ENCODE measurements around the gene SPRN.
"Not testable (repeated sequence)": the region's sequence is repeated elsewhere in the genome, so short reads cannot be mapped to it uniquely, and the experiment has no call there.

Gene SPRN

DNA sequence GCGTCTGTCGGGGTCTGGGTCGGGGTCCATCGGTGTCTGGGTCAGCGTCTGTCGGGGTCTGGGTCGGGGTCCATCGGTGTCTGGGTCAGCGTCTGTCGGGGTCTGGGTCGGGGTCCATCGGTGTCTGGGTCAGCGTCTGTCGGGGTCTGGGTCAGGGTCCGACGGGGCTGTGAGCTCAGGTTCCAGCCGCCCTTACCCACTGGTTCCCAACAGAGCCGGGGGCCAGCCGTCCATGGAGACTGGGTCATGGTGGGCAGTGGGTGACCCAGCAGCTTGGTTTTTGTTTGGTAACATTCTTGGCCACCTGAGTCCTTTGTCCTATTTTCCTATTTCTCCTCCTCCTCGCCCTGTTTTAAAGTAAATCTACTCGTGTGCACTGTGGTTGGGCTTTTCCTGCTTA, 16.9 kb upstream of the SPRN start:
- FAIRE-seq; DNase-seq (ENCODE audit: insufficient read length, low spot score): not testable (repeated sequence)

DNA sequence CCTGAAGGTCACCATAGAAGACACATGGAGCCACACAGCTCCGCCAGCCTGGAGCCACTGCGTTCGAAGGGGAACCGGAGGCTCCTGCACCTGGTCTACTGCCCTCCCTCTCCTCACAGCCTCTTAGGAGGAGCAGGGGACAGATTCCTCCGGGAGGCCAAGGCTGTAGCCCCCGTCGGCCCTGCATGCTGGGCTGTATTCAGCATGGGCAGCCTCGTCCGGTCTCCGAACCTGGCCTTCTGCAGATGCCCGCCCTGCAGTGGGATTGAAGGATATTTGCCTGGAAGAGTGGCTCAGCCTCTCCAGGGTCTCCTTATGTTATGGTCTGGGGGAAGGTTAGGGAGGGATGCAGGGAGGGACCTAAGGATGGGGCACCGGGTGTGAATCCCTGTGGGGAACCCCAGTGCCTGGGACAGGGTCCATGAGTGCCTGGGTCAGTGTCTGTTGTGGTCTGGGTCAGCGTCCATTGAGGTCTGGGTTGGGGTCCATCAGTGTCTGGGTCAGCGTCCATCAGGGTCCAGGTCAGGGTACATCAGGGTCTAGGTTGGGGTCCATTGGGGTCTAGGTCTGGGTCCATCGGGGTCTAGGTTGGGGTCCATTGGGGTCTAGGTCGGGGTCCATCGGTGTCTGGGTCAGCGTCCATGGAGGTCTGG, 16.3 kb upstream of the SPRN start:
- DNase-seq (ENCODE audit: insufficient read length, low spot score), result no peak
- no peak for FAIRE-seq

DNA sequence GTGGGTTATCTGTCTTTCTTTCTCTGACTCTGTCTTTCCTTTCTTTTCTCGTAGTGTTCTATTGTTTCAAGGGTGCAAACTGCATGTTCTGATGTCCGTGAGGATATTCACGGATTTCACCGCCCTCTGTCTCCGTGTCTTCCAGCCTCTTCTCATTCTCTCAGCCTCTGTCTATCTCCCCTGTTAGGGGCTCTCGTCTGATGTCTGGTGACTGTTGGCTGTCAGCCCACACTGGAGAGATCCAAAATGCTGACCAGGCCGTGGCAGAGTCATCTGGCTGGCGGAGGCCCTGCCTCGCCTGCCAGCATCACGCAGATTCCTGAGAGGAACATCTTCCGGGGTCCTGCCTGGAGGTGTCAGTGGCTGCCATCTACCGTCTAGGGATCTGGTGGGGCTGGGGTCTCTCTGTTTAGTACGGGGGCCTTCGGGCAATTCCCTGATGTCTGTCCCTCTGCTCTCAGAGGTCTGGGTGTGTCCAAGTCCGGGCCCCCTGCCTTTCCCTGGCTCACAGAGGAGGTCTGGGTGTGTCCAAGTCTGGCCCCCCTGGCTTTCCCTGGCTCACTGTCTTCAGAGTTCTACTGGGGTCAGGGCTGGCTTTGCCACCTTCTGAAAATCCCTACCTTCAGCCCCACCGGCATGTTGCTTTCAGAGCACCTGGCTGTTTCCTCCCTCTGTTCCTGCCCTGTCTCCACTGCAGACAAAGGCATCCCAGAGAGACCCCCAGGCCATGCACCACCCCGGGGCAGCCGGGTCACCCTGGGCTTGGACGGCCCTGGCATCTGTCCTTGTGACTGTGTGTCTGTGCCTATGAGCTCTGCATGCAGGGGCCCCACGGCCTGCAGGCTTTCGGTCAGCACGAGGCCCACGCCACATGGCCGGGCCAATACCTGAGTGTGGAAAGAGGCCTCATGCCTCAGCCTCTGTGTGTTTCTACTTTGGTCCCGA, 15.4 kb upstream of the SPRN start:
- FAIRE-seq, result no peak
- DNase-seq (ENCODE audit: insufficient read length, low spot score), result no peak

DNA sequence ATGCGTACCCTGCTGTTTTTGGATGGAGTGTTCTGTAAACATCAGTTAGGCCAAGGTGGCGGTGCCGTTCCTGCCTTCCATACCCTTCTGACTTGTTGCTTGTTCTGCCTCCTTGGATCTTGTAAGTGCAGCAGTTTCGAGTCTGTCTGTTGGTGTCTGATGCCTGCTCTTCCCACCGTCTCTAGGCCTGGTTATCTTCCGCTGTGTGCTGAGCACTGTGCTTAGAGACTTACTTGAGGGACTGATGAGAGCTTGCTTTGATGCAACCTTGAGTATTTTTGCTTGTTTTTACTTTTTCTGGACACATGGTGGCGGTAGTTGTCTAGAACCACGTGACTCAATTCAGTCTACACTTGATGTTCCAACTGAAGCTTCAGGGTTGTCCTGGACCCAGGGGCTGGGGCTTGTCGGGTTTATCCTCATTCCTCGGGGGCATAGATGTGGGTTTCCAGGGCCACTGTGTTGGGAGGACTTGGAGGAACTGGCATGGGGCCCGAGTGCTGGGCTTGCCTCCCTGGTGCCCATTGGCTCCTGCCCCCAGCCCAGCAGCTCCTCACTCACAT, 14.4 kb upstream of the SPRN start:
- peak; percentile 13 for DNase-seq (ENCODE audit: insufficient read length, low spot score)
- FAIRE-seq, result no peak

DNA sequence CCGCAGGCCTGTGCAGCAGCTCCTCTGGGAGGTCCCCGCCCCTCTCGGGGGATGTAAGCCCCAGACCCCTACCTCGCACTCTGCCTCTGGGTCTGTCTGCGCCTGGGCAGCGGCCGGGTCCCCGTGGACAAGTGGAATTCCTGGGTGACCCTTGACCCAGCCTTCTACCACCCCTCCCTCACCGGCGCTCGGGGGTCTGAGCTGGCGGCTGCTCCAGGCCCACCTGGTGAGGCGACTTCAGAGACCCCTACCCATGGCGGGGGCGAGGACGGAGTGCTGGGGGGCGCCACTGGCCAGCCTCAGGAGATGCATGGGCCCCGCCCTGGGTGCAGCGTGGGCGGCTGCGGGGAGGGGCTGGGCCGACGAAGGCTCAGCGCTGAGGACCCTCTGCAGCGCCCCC, 8.4 kb upstream of the SPRN start:
- DNase-seq (ENCODE audit: insufficient read length, low spot score); FAIRE-seq: not testable (repeated sequence)

DNA sequence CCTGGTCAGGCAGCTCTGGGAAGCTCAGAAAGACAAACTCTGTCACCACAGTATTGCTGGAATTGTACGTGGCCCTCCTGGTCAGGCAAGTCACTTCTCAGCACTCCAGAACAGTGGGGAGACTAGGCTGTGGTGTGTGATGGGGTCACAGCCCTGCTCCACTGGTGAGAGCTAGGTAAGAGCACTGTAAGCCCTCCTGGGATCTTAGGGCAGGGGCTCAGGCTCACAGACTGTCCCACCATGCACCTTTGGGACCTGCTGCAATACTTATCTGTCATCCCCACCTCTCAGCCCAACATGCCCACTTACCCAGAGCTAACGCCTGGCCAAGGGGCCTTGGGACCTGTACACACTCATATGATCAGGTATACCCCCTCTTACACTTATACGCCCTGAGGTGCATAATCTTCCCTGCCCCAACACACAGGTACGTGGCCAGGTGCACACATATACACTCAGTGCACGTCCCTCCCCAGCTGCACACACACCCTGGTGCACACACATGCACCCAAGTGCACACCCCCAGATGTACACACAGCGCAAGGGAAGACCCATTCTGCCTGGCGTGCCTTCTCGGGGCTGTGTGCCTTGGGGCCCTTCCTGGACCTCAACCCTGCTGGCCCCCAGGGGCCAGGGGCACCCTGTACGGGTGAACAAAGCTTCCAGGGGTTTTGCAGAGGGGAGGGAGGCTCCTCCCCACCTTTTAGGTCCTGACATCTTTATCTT, 7.6 kb upstream of the SPRN start:
- not testable (repeated sequence) for FAIRE-seq; DNase-seq (ENCODE audit: insufficient read length, low spot score)

DNA sequence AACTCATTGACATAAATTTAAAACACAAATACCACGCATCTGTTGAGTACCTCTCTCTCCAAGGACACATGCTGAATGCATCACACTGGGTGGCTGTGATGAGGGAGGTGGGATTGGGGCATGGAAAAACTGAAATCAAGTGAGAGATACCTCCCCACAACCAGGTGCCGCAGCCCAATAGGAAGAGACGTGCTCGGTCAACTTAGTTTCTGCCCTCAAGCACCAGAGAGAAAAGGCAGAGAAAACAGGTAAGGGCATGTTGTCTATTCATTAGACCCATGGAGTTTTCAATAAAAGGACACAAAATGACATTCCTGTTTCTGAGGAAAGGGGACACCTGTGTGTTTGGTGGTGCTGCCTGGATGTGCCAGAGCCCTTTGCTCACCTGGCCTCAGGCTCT, 5.1 kb upstream of the SPRN start:
- FAIRE-seq; DNase-seq (ENCODE audit: insufficient read length, low spot score): not testable (repeated sequence)

DNA sequence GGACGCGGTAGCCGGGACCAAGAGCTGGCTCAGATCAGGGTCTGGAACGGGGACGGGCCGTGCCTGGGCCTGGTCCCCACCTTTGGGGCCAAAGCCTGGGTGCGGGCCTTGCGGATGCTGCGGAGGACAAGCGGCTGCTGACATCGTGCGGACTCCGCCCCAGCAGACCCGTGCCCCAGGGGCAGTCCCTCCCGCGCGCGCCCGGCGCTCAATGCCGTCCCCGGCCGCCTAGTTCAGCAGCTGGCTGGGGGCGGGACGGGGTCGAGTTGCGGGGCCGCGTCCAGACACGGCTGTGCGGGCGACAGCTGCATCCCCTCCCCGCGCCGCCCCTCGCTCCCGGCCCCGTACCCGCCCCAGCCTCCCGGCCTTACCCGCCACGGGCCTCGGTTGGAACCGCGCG, 323 bp downstream of the SPRN start:
- not testable (repeated sequence) for DNase-seq (ENCODE audit: insufficient read length, low spot score); FAIRE-seq

DNA sequence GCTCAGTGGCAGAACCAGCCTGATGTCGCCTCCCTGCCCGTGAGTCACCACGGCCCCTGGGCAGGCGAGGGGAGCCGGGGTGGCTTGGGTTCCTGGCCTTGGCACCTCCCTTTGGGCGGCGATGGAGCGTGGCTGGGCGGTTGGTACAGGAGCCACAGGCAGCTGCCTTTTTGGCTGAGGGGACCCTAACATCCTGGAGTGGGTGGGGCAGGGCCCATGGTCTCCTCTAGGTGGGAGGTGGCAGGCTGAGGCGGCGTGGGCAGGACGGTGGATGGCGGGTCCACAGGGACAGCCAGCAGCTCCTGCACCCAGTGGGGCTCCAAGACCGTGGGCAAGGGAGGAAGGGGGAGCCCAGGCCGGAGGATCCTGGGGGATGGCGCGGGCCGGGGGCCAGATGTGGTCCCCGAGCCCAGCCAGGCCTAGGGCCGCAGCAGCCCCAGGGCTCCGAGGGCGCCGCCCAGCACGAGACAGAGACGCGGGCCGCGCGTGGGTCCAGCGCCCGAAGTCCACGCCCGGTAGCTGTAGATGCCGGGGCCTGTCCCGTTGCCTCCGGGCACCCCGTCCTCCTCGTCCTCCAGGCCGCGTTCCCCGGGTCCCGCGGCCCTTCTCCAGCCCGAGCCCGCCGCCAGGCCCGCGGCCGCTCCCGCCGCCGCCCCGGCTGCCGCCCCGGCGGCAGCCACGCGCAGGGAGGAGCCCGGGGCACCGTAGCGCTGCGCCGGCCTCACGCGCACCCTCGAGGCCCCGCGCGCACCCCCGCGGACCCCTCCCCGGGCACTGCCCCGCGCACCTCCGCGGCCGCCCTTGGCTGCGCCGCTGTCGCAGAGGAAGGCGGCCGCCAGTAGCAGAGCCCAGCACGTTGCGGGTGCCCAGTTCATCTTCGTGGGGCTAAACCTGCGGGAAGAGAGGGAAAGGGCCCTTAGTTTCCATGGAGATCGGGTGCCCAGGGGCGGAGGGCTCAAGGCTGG, 1.3 kb downstream of the SPRN start:
- DNase-seq (ENCODE audit: insufficient read length, low spot score), result no peak
- no peak for FAIRE-seq

DNA sequence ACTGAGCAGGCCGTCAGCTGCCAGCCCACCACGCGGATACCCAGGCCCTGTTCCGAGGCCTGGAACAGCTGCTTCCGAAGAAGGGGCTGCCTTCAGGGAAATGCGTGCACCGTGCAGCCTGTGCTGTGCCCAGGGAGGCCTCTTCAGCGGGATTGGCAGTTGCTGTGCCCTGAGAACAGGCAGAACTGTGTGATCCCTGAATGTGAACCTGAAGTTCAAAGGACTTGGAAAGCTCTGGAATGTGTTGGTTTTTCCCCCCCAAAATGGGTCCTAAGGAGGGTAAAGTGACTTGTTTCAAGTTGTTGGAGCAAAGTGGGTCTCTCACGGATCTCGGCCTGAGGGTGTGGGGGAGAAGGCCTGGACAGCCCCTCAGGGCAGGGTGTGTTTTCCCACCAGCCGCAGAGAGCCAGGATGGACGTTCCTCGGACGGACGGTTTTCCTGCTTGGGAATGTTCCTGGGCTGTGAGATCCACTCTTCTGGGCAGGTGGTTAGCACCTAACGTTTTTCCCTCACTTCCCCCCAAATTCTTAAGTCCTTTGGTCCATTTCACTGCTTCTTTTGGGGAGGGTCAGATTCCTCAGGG, 2.1 kb downstream of the SPRN start:
- DNase-seq (ENCODE audit: insufficient read length, low spot score) (no peak), FAIRE-seq (no peak)

DNA sequence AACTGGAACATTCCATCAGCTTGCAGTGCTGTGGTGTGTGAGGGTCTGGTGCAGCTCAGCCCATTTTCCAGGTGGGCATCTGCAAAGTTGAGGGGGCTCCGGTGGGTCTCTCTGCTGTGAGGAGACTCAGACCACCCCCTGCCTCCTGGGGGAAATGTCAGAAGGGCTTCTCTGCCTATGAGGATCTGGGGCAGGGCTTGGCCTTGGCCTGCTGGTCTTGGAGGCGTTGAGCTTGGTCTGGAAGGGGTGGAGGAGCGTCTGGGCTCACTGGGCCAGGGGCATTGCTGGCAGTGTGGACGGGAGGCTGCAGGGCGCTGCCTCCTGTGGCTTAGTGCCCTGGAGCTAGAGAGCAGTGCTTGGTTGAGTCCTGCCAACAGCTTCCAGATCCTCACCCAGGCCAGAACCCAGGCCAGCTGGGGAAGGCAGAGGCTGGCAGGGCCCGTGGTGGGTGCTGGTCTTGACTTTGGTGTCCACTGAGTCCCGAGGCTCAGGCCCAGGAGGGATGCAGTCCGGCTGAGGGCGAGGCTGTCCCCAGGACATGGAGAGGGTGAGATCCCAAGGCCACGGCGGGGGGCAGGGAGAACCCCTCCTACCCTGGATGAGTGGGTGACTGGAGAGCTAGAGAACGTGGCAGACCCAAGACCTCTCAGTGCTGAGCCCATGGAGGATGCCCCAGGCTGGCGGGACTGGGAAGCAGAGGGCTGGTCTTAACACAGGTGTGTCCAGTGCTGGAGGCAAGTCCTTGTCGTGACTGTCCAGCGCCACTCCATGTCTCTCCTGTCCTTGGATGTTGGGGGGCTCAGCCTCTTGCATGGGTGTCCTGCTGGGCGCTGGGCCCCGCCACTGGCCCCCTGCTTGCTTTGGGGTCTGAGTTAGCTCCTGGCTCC, 2.8 kb downstream of the SPRN start:
- DNase-seq (ENCODE audit: insufficient read length, low spot score), result no peak
- FAIRE-seq, result no peak

DNA sequence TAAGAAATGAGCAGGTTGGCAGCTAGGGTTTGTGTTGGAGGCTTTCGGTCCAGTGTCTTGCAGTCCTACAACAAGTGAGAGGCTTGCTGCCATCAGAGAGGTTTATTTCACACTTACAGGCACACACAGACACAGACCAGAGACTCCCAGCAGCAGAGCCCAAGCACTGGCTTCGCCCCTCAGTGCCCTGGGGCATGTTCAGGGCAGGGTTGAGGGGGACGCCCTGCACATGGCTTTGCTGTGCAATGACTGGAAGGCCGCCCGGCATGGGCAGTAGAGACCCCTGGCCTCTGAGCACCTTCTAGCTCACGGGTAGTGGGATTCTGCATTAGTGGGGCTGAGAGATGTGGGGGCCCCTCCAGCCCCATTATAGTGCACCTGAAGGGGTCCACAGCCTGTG, 3.8 kb downstream of the SPRN start:
- DNase-seq (ENCODE audit: insufficient read length, low spot score), result no peak
- no peak for FAIRE-seq

DNA sequence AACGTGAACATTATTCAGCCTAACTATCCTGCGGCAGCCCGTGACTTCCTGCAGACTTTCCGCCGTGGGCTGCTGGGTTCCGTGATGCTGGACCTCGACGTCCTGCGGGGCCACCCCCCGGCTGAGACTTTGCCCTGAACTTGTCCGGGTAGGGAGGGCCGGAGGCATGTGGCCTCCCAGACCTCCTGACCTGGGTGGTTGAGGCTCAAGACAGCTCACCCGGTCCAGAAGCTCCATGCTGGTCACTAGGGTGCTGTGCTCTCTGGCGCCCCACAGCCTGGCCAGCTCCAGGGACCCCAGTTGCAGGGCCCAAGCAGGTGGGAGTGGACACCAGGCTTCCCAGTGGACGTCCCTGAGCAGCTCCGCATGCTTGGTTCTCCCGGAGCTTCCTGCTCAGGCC, 4.4 kb downstream of the SPRN start:
- FAIRE-seq, result no peak
- no peak for DNase-seq (ENCODE audit: insufficient read length, low spot score)

DNA sequence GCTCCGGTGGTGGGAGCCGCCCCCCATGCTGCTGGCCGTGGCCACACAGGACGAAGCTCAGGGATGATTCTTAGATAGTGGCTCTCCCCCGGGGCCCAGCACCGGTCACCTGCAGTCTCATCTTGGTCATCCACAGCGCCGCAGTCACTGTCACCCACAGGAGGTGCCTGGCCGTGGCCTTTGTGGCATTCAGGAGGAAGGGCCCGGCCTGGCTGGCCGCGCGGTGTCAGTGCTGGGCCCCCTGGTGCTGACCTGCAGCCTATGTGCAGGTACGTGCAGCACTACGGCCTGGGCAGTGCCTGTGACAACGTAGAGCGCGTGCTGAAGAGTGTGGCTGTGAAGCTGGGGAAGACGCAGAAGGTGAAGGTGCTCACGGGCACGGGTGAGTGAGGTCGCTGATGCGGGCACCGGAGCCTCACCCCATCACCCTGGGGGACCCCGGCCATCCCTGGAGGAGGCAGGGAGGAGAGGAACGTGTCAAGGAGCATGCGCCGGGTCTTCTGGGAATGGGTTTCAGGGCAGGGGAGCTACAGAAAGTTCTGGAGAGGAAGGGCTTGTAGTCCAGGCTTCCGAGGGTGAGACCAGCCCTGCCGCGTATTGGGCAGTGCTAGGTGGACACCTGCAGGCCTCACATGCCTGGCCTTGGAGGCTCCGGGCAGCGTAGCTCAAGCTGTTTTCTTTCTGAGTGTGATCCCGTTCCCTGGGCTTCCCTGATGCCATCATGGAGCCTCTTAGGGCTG, 5.0 kb downstream of the SPRN start:
- DNase-seq (ENCODE audit: insufficient read length, low spot score) (no peak), FAIRE-seq (no peak)

DNA sequence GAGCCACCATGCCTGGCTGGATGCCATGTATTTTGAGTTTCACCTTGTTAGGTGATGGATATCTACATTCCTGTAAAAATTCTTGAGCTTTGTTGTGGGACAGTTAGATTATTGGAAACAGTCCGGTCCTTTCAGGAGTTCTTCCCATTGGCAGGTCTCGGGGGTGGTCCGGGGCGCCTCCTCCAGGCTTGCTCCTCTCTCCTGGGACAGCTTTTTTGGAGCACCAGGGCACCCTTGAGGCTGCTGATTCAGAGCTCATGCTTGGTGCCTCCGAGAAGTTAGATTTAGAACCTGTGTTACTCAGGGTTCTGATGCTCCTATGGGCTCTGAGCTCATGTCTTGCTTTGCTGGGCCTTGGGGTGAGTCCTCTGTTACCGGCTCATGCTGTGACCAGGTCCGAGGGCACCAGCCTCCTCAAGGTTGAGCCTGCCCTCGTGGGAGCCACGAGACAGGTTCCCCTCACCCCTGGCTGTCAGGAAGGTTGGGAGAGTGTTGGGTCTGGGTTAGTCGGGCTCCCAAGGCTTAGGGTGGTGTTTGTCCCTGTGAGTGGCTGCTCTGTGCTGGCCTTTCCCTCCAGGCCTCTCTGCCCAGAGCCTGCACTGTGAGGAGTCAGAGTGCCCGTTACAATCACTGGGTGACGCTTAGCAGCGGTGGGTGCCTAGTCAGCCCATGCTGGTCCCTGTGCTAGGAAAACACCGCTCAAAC, 6.0 kb downstream of the SPRN start:
- DNase-seq (ENCODE audit: insufficient read length, low spot score) (no peak), FAIRE-seq (no peak)

DNA sequence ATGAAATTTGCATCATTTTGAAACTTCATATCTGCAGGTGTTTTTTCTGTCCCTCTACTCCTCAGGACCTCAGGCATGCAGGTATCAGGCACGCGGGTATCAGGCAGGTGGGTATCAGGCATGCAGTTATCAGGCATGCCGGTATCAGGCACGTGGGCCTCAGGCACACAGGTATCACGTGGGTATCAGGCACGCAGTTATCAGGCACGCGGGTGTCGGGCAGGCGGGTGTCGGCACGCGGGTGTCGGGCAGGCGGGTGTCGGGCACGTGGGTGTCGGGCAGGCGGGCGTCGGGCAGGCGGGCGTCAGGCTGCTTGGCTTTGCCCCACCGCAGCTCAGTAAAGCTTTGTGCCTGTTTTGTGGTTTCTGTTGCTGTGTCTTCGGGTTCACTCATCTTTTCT, 8.7 kb downstream of the SPRN start:
- FAIRE-seq (no peak), DNase-seq (ENCODE audit: insufficient read length, low spot score) (no peak)

DNA sequence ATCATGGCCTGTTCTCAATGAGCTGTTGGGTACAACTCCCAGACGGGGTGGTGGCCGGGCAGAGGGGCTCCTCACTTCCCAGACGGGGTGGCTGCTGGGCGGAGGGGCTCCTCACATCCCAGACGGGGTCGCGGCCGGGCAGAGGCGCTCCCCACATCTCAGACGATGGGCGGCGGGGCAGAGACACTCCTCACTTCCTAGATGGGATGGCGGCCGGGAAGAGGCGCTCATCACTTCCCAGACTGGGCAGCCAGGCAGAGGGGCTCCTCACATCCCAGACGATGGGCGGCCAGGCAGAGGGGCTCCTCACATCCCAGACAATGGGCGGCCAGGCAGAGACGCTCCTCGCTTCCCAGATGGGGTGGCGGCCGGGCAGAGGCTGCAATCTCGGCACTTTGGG, 10.0 kb downstream of the SPRN start:
- FAIRE-seq; DNase-seq (ENCODE audit: insufficient read length, low spot score): not testable (repeated sequence)
